Endothelial cell (in vitro differentiated cells): ENCODE results near the gene LYPD8. TPM values are rescaled to one million over a fixed set of nuclear protein-coding genes. Genes with fewer than 3 reads are reported as not detected.

Source experiments
- DNase-seq: peaks from one replicate; pipeline ENCODE4 v3.0.0; 2021; ENCODE audit warnings: low spot score
- H3K27ac Mint-ChIP-seq: one replicate; pipeline ENCODE4 v1.8.0; 2021; ENCODE audit warnings: mixed read lengths, inconsistent platforms; ENCODE audit not compliant: unreplicated experiment
- H3K27me3 Mint-ChIP-seq: one replicate; pipeline ENCODE4 v1.8.0; 2021; ENCODE audit warnings: mild to moderate bottlenecking, moderate library complexity, mixed read lengths, inconsistent platforms; ENCODE audit not compliant: unreplicated experiment
- H3K36me3 Mint-ChIP-seq: one replicate; pipeline ENCODE4 v1.8.0; 2021; ENCODE audit warnings: mild to moderate bottlenecking, low read depth, mixed read lengths, inconsistent platforms; ENCODE audit not compliant: unreplicated experiment
- H3K4me1 Mint-ChIP-seq: one replicate; pipeline ENCODE4 v1.8.0; 2021; ENCODE audit warnings: mild to moderate bottlenecking, mixed read lengths, inconsistent platforms; ENCODE audit not compliant: unreplicated experiment
- H3K4me3 Mint-ChIP-seq: one replicate; pipeline ENCODE4 v1.8.0; 2021; ENCODE audit warnings: mild to moderate bottlenecking, mixed read lengths, inconsistent platforms; ENCODE audit not compliant: unreplicated experiment
- H3K9me3 Mint-ChIP-seq: one replicate; pipeline ENCODE4 v1.8.0; 2021; ENCODE audit warnings: mixed read lengths, inconsistent platforms; ENCODE audit not compliant: unreplicated experiment
- total RNA-seq: library from RNA; stranded (reverse); fragmentation: NEBNext Ultra II Directional; extraction: Animal tissue kit (Norgen Biotek cat#: 25700); gene quantifications from one replicate; pipeline ENCODE4 v1.2.1, GENCODE V29; 2021; ENCODE audit not compliant: unreplicated experiment
- TF ChIP-seq, protein P1 (sequence below): fragments of 200-600 bp; sonication (generic); IDR thresholded peaks from one replicate; pipeline ENCODE4 v1.5.0; 2021; ENCODE audit warnings: antibody characterized with exemption; ENCODE audit not compliant: unreplicated experiment

LYPD8 gene
- total RNA-seq, 1 donor from 2014 or later, result not detected

DNA sequence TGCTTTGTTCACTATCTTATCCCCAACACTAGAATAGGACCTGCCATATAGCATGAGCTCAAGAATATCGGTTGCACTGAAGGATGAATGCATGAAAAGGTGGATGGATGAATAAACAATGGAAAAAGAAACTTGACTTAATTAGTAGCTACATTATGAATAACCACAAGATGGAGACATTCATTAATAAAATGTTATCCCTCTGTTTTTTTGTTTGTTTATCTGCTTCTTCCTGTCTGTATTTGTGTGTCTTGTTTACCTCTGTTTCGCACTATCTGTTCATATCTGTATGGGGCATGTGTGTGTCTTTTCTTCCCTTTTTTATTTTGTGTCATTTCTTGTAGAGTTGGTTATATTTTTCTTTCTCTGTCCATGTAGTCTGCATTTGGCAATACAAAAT, 51.9 kb downstream of the LYPD8 start:
- Mint-ChIP-seq H3K36me3 (peaks cover 5% of the 10 kb centered on the region), H3K9me3 (peaks cover 26% of the 10 kb centered on the region), H3K27me3 (peaks cover 6% of the 10 kb centered on the region), H3K4me1 (no peaks in the 10 kb centered on the region), H3K27ac (no peak overlapping the region), H3K4me3 (no peak overlapping the region)
- DNase-seq, result no peak
- TF ChIP-seq, protein P1, sequence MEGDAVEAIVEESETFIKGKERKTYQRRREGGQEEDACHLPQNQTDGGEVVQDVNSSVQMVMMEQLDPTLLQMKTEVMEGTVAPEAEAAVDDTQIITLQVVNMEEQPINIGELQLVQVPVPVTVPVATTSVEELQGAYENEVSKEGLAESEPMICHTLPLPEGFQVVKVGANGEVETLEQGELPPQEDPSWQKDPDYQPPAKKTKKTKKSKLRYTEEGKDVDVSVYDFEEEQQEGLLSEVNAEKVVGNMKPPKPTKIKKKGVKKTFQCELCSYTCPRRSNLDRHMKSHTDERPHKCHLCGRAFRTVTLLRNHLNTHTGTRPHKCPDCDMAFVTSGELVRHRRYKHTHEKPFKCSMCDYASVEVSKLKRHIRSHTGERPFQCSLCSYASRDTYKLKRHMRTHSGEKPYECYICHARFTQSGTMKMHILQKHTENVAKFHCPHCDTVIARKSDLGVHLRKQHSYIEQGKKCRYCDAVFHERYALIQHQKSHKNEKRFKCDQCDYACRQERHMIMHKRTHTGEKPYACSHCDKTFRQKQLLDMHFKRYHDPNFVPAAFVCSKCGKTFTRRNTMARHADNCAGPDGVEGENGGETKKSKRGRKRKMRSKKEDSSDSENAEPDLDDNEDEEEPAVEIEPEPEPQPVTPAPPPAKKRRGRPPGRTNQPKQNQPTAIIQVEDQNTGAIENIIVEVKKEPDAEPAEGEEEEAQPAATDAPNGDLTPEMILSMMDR, result no peak

- H3K27me3 Mint-ChIP-seq, result peaks cover 7% of the 10 kb centered on the region
- H3K4me1 Mint-ChIP-seq, result no peaks in the 10 kb centered on the region
- H3K9me3 Mint-ChIP-seq, result peaks cover 30% of the 10 kb centered on the region
- no peak within 1 kb of the TSS for H3K4me3 Mint-ChIP-seq
- H3K36me3 Mint-ChIP-seq, result peaks cover 5% of the 10 kb centered on the region
- H3K27ac Mint-ChIP-seq, result no peak within 1 kb of the TSS
- TF ChIP-seq, protein P1, result no peak
- no peak for DNase-seq
Measured at GRCh38 chr1:248702714-248703113, 52.8 kb downstream of the LYPD8 start, which contains the start of gene OR14I1. OR14I1 (minus strand) TSS chr1:248702766.

- Mint-ChIP-seq H3K4me1 (no peaks in the 10 kb centered on the region), H3K27me3 (peaks cover 5% of the 10 kb centered on the region), H3K4me3 (no peak overlapping the region), H3K9me3 (peaks cover 27% of the 10 kb centered on the region), H3K27ac (no peak overlapping the region), H3K36me3 (peaks cover 12% of the 10 kb centered on the region)
- DNase-seq, result no peak
- TF ChIP-seq, protein P1, result no peak
Measured at GRCh38 chr1:248699099-248699498, 56.5 kb downstream of the LYPD8 start.

GRCh38 chr1:248697907-248698306, 57.7 kb downstream of the LYPD8 start:
- no peaks in the 10 kb centered on the region for H3K4me1 Mint-ChIP-seq
- H3K4me3 Mint-ChIP-seq, result no peak overlapping the region
- H3K27me3 Mint-ChIP-seq, result peaks cover 8% of the 10 kb centered on the region
- no peak for DNase-seq
- peaks cover 12% of the 10 kb centered on the region for H3K36me3 Mint-ChIP-seq
- H3K9me3 Mint-ChIP-seq, result peaks cover 37% of the 10 kb centered on the region
- TF ChIP-seq, protein P1, result no peak
- H3K27ac Mint-ChIP-seq, result no peak overlapping the region

DNA sequence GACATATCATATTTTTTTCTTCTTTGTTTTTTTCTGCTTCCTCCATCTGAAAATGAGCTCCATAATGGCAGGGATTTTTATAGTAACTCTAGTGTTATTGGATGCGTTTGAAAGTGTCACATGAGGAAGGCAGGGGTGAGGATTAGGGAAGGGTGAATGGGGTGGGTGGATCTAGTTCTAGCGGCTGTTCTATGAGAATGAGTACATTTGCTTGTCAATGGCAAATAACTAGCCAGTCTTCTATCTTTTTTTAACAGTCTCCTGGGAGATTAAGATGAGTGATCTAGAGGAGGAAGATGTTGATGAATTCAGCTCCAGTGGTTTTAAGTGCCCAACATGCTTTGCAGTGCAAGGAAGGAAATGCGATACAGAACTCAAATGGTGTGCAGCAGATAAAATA, 58.8 kb downstream of the LYPD8 start:
- Mint-ChIP-seq H3K4me3 (no peak overlapping the region), H3K4me1 (no peaks in the 10 kb centered on the region), H3K9me3 (peaks cover 43% of the 10 kb centered on the region), H3K36me3 (peaks cover 12% of the 10 kb centered on the region), H3K27me3 (peaks cover 11% of the 10 kb centered on the region), H3K27ac (no peak overlapping the region)
- TF ChIP-seq, protein P1, result no peak
- DNase-seq, result no peak
